Measurements from ENCODE around the gene STARD8.
"Not testable (repeated sequence)": the region's sequence is repeated elsewhere in the genome, so short reads cannot be mapped to it uniquely, and the experiment has no call there.

STARD8 gene

GRCh38 chrX:68658530-68658929 lies 11.1 kb downstream of the STARD8 start:
- no peak for DNase-seq

GRCh38 chrX:68659385-68659784 lies 11.9 kb downstream of the STARD8 start:
- no peak for DNase-seq

GRCh38 chrX:68659786-68660185 lies 12.3 kb downstream of the STARD8 start:
- no peak for DNase-seq

GRCh38 chrX:68660746-68661145 lies 13.3 kb downstream of the STARD8 start:
- DNase-seq = no peak

- DNase-seq = no peak
These were observed 18.0 kb downstream of the STARD8 start for GRCh38 chrX:68665502-68665901.

GRCh38 chrX:68666580-68666979 lies 19.1 kb downstream of the STARD8 start:
- no peak for DNase-seq

GRCh38 chrX:68669094-68669860 lies 21.8 kb downstream of the STARD8 start:
- no peak for DNase-seq

GRCh38 chrX:68669871-68670270 lies 22.4 kb downstream of the STARD8 start:
- DNase-seq = no peak

- DNase-seq = no peak
These were observed 23.8 kb downstream of the STARD8 start for GRCh38 chrX:68671221-68671620.

GRCh38 chrX:68672581-68673318 lies 25.3 kb downstream of the STARD8 start:
- no peak for DNase-seq

- DNase-seq = no peak
These were observed 28.1 kb downstream of the STARD8 start for GRCh38 chrX:68675571-68675970.

GRCh38 chrX:68676335-68676734 lies 28.9 kb downstream of the STARD8 start:
- no peak for DNase-seq

GRCh38 chrX:68677998-68678397 lies 30.5 kb downstream of the STARD8 start:
- DNase-seq = no peak

- no peak for DNase-seq
These were observed 34.0 kb downstream of the STARD8 start for GRCh38 chrX:68681443-68681941.

- DNase-seq = no peak
These were observed 35.3 kb downstream of the STARD8 start for GRCh38 chrX:68682790-68683189.

- DNase-seq = no peak
These were observed 36.1 kb downstream of the STARD8 start for GRCh38 chrX:68683580-68683979.

- no peak for DNase-seq
These were observed 36.9 kb downstream of the STARD8 start for GRCh38 chrX:68684291-68684918.

- no peak for DNase-seq
These were observed 37.4 kb downstream of the STARD8 start for GRCh38 chrX:68684919-68685304.

GRCh38 chrX:68685685-68686084 lies 38.2 kb downstream of the STARD8 start:
- DNase-seq = no peak

GRCh38 chrX:68686097-68686977 lies 38.9 kb downstream of the STARD8 start:
- DNase-seq = no peak

- DNase-seq = not testable (repeated sequence)
These were observed 41.5 kb downstream of the STARD8 start for GRCh38 chrX:68688931-68689330.

- no peak for DNase-seq
These were observed 43.6 kb downstream of the STARD8 start for GRCh38 chrX:68690936-68691501.
